PFSK-1 (cell line): ENCODE results near the gene DIPK1B.

Experiments
- FOXP2 ChIP-seq: optimal IDR thresholded peaks from 2 replicates; pipeline ENCODE3; 2011; ENCODE audit warnings: borderline replicate concordance, control low read depth, inconsistent platforms; ENCODE audit not compliant: insufficient read depth; ENCODE audit errors: extremely low read length, extremely low read depth
- POLR2AphosphoS5 ChIP-seq: IDR thresholded peaks from 2 replicates; pipeline ENCODE4 v1.6.1; 2012; ENCODE audit warnings: low read depth, mild to moderate bottlenecking, control low read depth, low read length, moderate library complexity
- REST ChIP-seq, 2 experiments: IDR thresholded peaks; 2 replicates each; pipeline versions ENCODE4 v1.6.1 to v1.8.0; 2011 to 2012; ENCODE audit warnings: low read depth in 2 of 2, low read length in 2 of 2, control low read depth in 1 of 2, inconsistent platforms in 1 of 2, mild to moderate bottlenecking in 1 of 2, moderate library complexity in 1 of 2; ENCODE audit not compliant: insufficient read depth in 1 of 2
- SIN3A ChIP-seq: IDR thresholded peaks from 2 replicates; pipeline ENCODE4 v1.6.1; 2012; ENCODE audit warnings: mild to moderate bottlenecking, low read length, moderate library complexity, borderline replicate concordance; ENCODE audit not compliant: insufficient read depth

GRCh38 chr9:136771907-136772415, 59.6 kb downstream of the DIPK1B start:
- TF ChIP-seq POLR2AphosphoS5, result no peak
- TF ChIP-seq SIN3A, result no peak
- TF ChIP-seq REST (IDR thresholded peaks at IDR 0.05; ENCODE audit: insufficient read depth in 1 of 2, low read depth in 2 of 2, low read length in 2 of 2), result no peak
- no peak for TF ChIP-seq FOXP2
